HEK293 (cell line): ENCODE results near the gene RSPH1.

Experiments used
- KLF1 ChIP-seq: fragments of 450-650 bp; formaldehyde crosslinking; IDR thresholded peaks from 2 replicates; pipeline ENCODE4 v1.5.1; 2016; ENCODE audit warnings: missing biosample characterization, missing genetic modification characterization
- OVOL3 ChIP-seq: fragments of 450-650 bp; formaldehyde crosslinking; IDR thresholded peaks from 2 replicates; pipeline ENCODE4 v1.5.1; 2016; ENCODE audit warnings: missing biosample characterization, missing genetic modification characterization
- SALL2 ChIP-seq: fragments of 450-650 bp; formaldehyde crosslinking; IDR thresholded peaks from 2 replicates; pipeline ENCODE4 v1.5.0; 2017; ENCODE audit warnings: missing biosample characterization, mild to moderate bottlenecking, missing genetic modification characterization, borderline replicate concordance
- YY1 ChIP-seq: fragments of 450-650 bp; formaldehyde crosslinking; IDR thresholded peaks from 2 replicates; pipeline ENCODE4 v1.5.1; 2018; ENCODE audit warnings: missing biosample characterization, missing genetic modification characterization
- ZBTB21 ChIP-seq: fragments of 450-650 bp; formaldehyde crosslinking; IDR thresholded peaks from 2 replicates; pipeline ENCODE4 v1.5.1; 2017; ENCODE audit warnings: missing biosample characterization, missing genetic modification characterization
- ZNF211 ChIP-seq: fragments of 450-650 bp; formaldehyde crosslinking; IDR thresholded peaks from 2 replicates; pipeline ENCODE4 v1.5.1; 2016; ENCODE audit warnings: low read depth, missing biosample characterization, missing genetic modification characterization
- ZNF239 ChIP-seq: fragments of 450-650 bp; formaldehyde crosslinking; IDR thresholded peaks from 2 replicates; pipeline ENCODE4 v1.5.1; 2016; ENCODE audit warnings: missing biosample characterization, missing genetic modification characterization
- ZNF510 ChIP-seq: fragments of 450-650 bp; formaldehyde crosslinking; IDR thresholded peaks from 2 replicates; pipeline ENCODE4 v1.5.1; 2018; ENCODE audit warnings: mild to moderate bottlenecking, missing genetic modification characterization, missing biosample characterization; ENCODE audit not compliant: insufficient replicate concordance
- ZNF530 ChIP-seq: fragments of 450-650 bp; formaldehyde crosslinking; IDR thresholded peaks from 2 replicates; pipeline ENCODE4 v1.5.1; 2016; ENCODE audit warnings: low read depth, missing biosample characterization, missing genetic modification characterization
- ZNF558 ChIP-seq: fragments of 450-650 bp; formaldehyde crosslinking; IDR thresholded peaks from 2 replicates; pipeline ENCODE4 v1.5.1; 2016; ENCODE audit warnings: missing biosample characterization, missing genetic modification characterization
- ZNF792 ChIP-seq: fragments of 450-650 bp; formaldehyde crosslinking; IDR thresholded peaks from 2 replicates; pipeline ENCODE4 v1.5.1; 2016; ENCODE audit warnings: missing biosample characterization, missing genetic modification characterization
- TF ChIP-seq, protein P1 (sequence below): fragments of 450-650 bp; formaldehyde crosslinking; IDR thresholded peaks from 2 replicates; pipeline ENCODE4 v1.5.1; 2016; ENCODE audit warnings: missing biosample characterization, missing genetic modification characterization
- TF ChIP-seq, protein P2 (sequence below): fragments of 450-650 bp; formaldehyde crosslinking; IDR thresholded peaks from 2 replicates; pipeline ENCODE4 v1.5.1; 2016; ENCODE audit warnings: missing biosample characterization, missing genetic modification characterization, low read depth
- TF ChIP-seq, protein P3 (sequence below): sonication (generic); formaldehyde crosslinking; IDR thresholded peaks from 2 replicates; pipeline ENCODE4 v1.8.1; 2022; ENCODE audit warnings: mild to moderate bottlenecking, moderate library complexity, missing genetic modification reagents

DNA sequence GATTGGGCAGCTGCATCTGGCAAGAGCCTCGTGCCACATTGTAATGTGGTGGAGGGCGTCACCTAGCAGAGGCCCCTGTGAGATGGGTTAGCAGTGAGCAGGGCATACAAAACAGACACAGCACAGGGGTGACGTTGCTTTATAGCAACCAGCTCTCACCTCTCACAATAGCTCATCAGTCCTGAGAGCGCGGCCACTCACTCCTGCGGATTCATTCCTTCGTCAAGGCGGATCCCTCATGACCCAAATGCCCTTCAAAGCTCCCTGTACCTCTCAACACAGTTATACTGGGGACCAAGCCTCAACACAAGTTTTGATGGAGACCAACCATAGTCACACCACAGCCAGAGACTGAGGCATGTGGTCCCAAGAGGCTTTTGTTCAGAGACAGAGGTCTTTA, 40.6 kb upstream of the RSPH1 start:
- TF ChIP-seq, protein P1, sequence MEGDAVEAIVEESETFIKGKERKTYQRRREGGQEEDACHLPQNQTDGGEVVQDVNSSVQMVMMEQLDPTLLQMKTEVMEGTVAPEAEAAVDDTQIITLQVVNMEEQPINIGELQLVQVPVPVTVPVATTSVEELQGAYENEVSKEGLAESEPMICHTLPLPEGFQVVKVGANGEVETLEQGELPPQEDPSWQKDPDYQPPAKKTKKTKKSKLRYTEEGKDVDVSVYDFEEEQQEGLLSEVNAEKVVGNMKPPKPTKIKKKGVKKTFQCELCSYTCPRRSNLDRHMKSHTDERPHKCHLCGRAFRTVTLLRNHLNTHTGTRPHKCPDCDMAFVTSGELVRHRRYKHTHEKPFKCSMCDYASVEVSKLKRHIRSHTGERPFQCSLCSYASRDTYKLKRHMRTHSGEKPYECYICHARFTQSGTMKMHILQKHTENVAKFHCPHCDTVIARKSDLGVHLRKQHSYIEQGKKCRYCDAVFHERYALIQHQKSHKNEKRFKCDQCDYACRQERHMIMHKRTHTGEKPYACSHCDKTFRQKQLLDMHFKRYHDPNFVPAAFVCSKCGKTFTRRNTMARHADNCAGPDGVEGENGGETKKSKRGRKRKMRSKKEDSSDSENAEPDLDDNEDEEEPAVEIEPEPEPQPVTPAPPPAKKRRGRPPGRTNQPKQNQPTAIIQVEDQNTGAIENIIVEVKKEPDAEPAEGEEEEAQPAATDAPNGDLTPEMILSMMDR (tag by site-specific recombination): no peak
- TF ChIP-seq ZNF239: no peak
- no peak for TF ChIP-seq OVOL3
- TF ChIP-seq, protein P2, sequence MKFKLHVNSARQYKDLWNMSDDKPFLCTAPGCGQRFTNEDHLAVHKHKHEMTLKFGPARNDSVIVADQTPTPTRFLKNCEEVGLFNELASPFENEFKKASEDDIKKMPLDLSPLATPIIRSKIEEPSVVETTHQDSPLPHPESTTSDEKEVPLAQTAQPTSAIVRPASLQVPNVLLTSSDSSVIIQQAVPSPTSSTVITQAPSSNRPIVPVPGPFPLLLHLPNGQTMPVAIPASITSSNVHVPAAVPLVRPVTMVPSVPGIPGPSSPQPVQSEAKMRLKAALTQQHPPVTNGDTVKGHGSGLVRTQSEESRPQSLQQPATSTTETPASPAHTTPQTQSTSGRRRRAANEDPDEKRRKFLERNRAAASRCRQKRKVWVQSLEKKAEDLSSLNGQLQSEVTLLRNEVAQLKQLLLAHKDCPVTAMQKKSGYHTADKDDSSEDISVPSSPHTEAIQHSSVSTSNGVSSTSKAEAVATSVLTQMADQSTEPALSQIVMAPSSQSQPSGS (tag by site-specific recombination): no peak
- TF ChIP-seq, protein P3, sequence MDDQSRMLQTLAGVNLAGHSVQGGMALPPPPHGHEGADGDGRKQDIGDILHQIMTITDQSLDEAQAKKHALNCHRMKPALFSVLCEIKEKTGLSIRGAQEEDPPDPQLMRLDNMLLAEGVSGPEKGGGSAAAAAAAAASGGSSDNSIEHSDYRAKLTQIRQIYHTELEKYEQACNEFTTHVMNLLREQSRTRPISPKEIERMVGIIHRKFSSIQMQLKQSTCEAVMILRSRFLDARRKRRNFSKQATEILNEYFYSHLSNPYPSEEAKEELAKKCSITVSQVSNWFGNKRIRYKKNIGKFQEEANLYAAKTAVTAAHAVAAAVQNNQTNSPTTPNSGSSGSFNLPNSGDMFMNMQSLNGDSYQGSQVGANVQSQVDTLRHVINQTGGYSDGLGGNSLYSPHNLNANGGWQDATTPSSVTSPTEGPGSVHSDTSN (CRISPR knock-in tag): no peak
- no peak for TF ChIP-seq YY1 (tag by site-specific recombination)
- no peak for TF ChIP-seq ZNF510 (tag by site-specific recombination)
- TF ChIP-seq ZBTB21 (tag by site-specific recombination): no peak
- no peak for TF ChIP-seq ZNF792
- no peak for TF ChIP-seq SALL2 (tag by site-specific recombination)
- no peak for TF ChIP-seq ZNF211
- TF ChIP-seq KLF1 (tag by site-specific recombination): no peak
- TF ChIP-seq ZNF558 (tag by site-specific recombination): no peak
- no peak for TF ChIP-seq ZNF530 (tag by site-specific recombination)
